Right atrium auricular region (tissue), 2 donors: Measurements from ENCODE around the gene SMPD3. TPM values are rescaled to one million over a fixed set of nuclear protein-coding genes. Genes with fewer than 3 reads are reported as not detected.

Source experiments
- DNase-seq: peaks from one replicate; pipeline ENCODE4 v3.0.0-alpha.2; 2019; ENCODE audit warnings: low spot score
- H3K27ac ChIP-seq, 2 donors: fragments of 200-600 bp; sonication (generic); 1 replicate in 1 of 2; 2 replicates in 1 of 2; pipeline ENCODE4 v1.5.1; 2016 to 2019
- H3K27me3 ChIP-seq, 2 donors: fragments of 200-600 bp; sonication (generic); one replicate each; pipeline versions ENCODE4 v1.5.1 to v1.6.0; 2017 to 2019
- H3K36me3 ChIP-seq: fragments of 200-600 bp; sonication (generic); one replicate; pipeline ENCODE4 v1.5.1; 2016
- H3K4me1 ChIP-seq, 2 donors: fragments of 200-600 bp; sonication (generic); one replicate each; pipeline versions ENCODE4 v1.5.1 to v1.6.0; 2017 to 2019
- H3K4me3 ChIP-seq, 2 donors: fragments of 200-600 bp; sonication (generic); 1 replicate in 1 of 2; 2 replicates in 1 of 2; pipeline ENCODE4 v1.5.1; 2017 to 2019; ENCODE audit warnings: mild to moderate bottlenecking in 1 of 2, moderate library complexity in 1 of 2
- H3K9me3 ChIP-seq, 2 donors: fragments of 200-600 bp; sonication (generic); one replicate each; pipeline ENCODE4 v1.5.1; 2019
- CTCF ChIP-seq, 2 donors: fragments of 200-600 bp; sonication (generic); IDR thresholded peaks; one replicate each; pipeline ENCODE4 v1.5.1; 2019; ENCODE audit warnings: antibody characterized with exemption in 2 of 2
- total RNA-seq, 2 donors: library from RNA; depleted of rRNA; stranded (reverse); fragments of >200 nt; gene quantifications; one replicate each; pipeline ENCODE4 v1.1.0, GENCODE V29; 2016

The SMPD3 gene
- total RNA-seq, 2 donors from 2014 or later = 3.0 to 4.4 TPM

- Histone ChIP-seq H3K4me1 (peaks cover 0 to 9% of the 10 kb centered on the region in 2 donors), H3K27ac (no peak overlapping the region)
Observed at GRCh38 chr16:68383858-68384257, 64.5 kb downstream of the SMPD3 start.

GRCh38 chr16:68382296-68382718 lies 66.0 kb downstream of the SMPD3 start:
- TF ChIP-seq CTCF (IDR thresholded peaks at IDR 0.05) = no peak
- H3K27me3 ChIP-seq = no peaks in the 10 kb centered on the region
- no peaks in the 10 kb centered on the region for H3K36me3 ChIP-seq
- H3K4me3 ChIP-seq = no peak overlapping the region
- no peaks in the 10 kb centered on the region for H3K9me3 ChIP-seq
- H3K4me1 ChIP-seq = peaks cover 0 to 9% of the 10 kb centered on the region in 2 donors
- no peak for DNase-seq
- no peak overlapping the region for H3K27ac ChIP-seq

More at GRCh38 chr16:68383858-68384257, 64.5 kb downstream of the SMPD3 start:
- DNase-seq = no peak
- Histone ChIP-seq H3K9me3 (no peaks in the 10 kb centered on the region), H3K4me3 (no peak overlapping the region), H3K36me3 (no peaks in the 10 kb centered on the region), H3K27me3 (no peaks in the 10 kb centered on the region)
- no peak for TF ChIP-seq CTCF (IDR thresholded peaks at IDR 0.05)

- no peak overlapping the region for H3K27ac ChIP-seq
- peaks cover 0 to 9% of the 10 kb centered on the region in 2 donors for H3K4me1 ChIP-seq
- no peak for TF ChIP-seq CTCF (IDR thresholded peaks at IDR 0.05)
- no peak for DNase-seq
- H3K4me3 ChIP-seq = no peak overlapping the region
- no peaks in the 10 kb centered on the region for H3K36me3 ChIP-seq
- H3K9me3 ChIP-seq = no peaks in the 10 kb centered on the region
- H3K27me3 ChIP-seq = no peaks in the 10 kb centered on the region
Observed at GRCh38 chr16:68381363-68381724, 67.0 kb downstream of the SMPD3 start.

GRCh38 chr16:68380676-68381362 lies 67.5 kb downstream of the SMPD3 start:
- H3K9me3 ChIP-seq = no peaks in the 10 kb centered on the region
- TF ChIP-seq CTCF (IDR thresholded peaks at IDR 0.05) = no peak
- no peak for DNase-seq
- no peak overlapping the region for H3K4me3 ChIP-seq
- peaks cover 0 to 9% of the 10 kb centered on the region in 2 donors for H3K4me1 ChIP-seq
- H3K27me3 ChIP-seq = no peaks in the 10 kb centered on the region
- H3K36me3 ChIP-seq = no peaks in the 10 kb centered on the region
- H3K27ac ChIP-seq = no peak overlapping the region

- Histone ChIP-seq H3K9me3 (no peaks in the 10 kb centered on the region), H3K4me1 (peaks cover 0 to 9% of the 10 kb centered on the region in 2 donors), H3K27ac (no peak overlapping the region), H3K36me3 (no peaks in the 10 kb centered on the region), H3K4me3 (no peak overlapping the region), H3K27me3 (no peaks in the 10 kb centered on the region)
- TF ChIP-seq CTCF (IDR thresholded peaks at IDR 0.05) = no peak
- no peak for DNase-seq
Observed at GRCh38 chr16:68380348-68380670, 68.0 kb downstream of the SMPD3 start.
